Loucy (cell line): ENCODE data around the gene ACOXL.
A peak's percentile ranks its signal among the peaks of the same experiment; 100 is the strongest.

Experiments
- H2AFZ ChIP-seq: fragments of 200-600 bp; sonication (generic); 2 replicates; pipeline ENCODE4 v1.6.0; 2016; ENCODE audit warnings: antibody characterized with exemption, mild to moderate bottlenecking, low read length, moderate library complexity
- H3F3A ChIP-seq: fragments of 200-600 bp; 2 replicates; pipeline ENCODE4 v1.6.0; 2016; ENCODE audit warnings: antibody characterized with exemption, low read depth, mild to moderate bottlenecking
- H3K27me3 ChIP-seq: fragments of 200-600 bp; sonication (generic); 2 replicates; pipeline ENCODE4 v1.6.1; 2014; ENCODE audit warnings: low read length, mild to moderate bottlenecking; ENCODE audit not compliant: insufficient read depth, poor library complexity, severe bottlenecking
- H3K36me3 ChIP-seq: fragments of 200-600 bp; sonication (generic); 2 replicates; pipeline ENCODE4 v1.6.1; 2016; ENCODE audit warnings: low read length; ENCODE audit not compliant: insufficient read depth
- H3K4me1 ChIP-seq: fragments of 200-600 bp; sonication (generic); 2 replicates; pipeline ENCODE4 v1.5.1; 2014; ENCODE audit warnings: low read length, mild to moderate bottlenecking; ENCODE audit not compliant: insufficient read depth, poor library complexity, severe bottlenecking
- H3K4me2 ChIP-seq: fragments of 200-600 bp; sonication (generic); 2 replicates; pipeline ENCODE4 v1.6.0; 2014; ENCODE audit warnings: antibody characterized with exemption, low read length, low read depth, mild to moderate bottlenecking; ENCODE audit not compliant: poor library complexity, severe bottlenecking
- H3K4me3 ChIP-seq: fragments of 200-600 bp; sonication (generic); 2 replicates; pipeline ENCODE4 v1.5.1; 2014; ENCODE audit warnings: low read length, mild to moderate bottlenecking, mixed read lengths; ENCODE audit not compliant: poor library complexity, severe bottlenecking
- H3K79me2 ChIP-seq: fragments of 200-600 bp; sonication (generic); 2 replicates; pipeline ENCODE4 v1.6.1; 2014; ENCODE audit warnings: low read length; ENCODE audit not compliant: insufficient read depth
- H3K9ac ChIP-seq: fragments of 200-600 bp; sonication (generic); 2 replicates; pipeline ENCODE4 v1.6.0; 2014; ENCODE audit warnings: mild to moderate bottlenecking, low read depth, low read length, moderate library complexity; ENCODE audit not compliant: poor library complexity, severe bottlenecking
- H3K9me2 ChIP-seq: fragments of 200-600 bp; sonication (generic); replicated peaks from 2 replicates; pipeline ENCODE4 v1.6.1; 2016; ENCODE audit warnings: low read depth, low read length, mixed read lengths
- H3K9me3 ChIP-seq: fragments of 200-600 bp; sonication (generic); 2 replicates; pipeline ENCODE4 v1.6.1; 2014; ENCODE audit warnings: mild to moderate bottlenecking, antibody characterized with exemption, low read length, low read depth; ENCODE audit not compliant: insufficient read depth
- H4K20me1 ChIP-seq: fragments of 200-600 bp; sonication (generic); 2 replicates; pipeline ENCODE4 v1.6.0; 2014; ENCODE audit warnings: antibody characterized with exemption, low read length, mild to moderate bottlenecking; ENCODE audit not compliant: insufficient read depth, poor library complexity, severe bottlenecking
- EZH2phosphoT487 ChIP-seq: fragments of 200-600 bp; IDR thresholded peaks from 2 replicates; pipeline ENCODE4 v1.6.1; 2018; ENCODE audit warnings: antibody characterized with exemption, mild to moderate bottlenecking, moderate library complexity, borderline replicate concordance
- TF ChIP-seq, protein P1 (sequence below): fragments of 200-600 bp; sonication (generic); conservative IDR thresholded peaks from 2 replicates; pipeline ENCODE4 v1.5.1; 2014; ENCODE audit warnings: mild to moderate bottlenecking, antibody characterized with exemption, low read length

Gene ACOXL

DNA sequence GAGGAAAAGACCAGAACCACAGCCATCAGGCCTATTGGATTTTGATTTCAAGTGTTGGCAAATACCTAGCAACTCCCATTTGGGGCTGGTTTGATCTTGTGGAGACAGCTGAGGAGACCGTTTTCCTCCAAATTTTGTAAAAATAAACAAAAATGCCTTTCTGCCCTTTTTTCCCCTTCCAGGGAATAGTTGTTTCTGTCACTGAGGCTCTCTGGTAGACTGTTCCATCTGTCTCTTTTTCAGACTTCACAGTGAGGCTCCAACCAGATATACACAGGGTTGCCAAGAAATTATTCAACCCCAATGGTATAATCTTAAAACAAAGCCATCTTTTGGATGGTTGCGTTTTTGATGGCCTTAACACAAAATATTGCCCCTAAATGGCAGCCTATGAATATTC lies 115.7 kb downstream of the ACOXL start:
- Histone ChIP-seq H3K36me3 (no peaks in the 10 kb centered on the region), H2AFZ (no peak overlapping the region), H3K9me3 (no peaks in the 10 kb centered on the region), H3K4me1 (peaks cover 51% of the 10 kb centered on the region), H4K20me1 (no peaks in the 10 kb centered on the region), H3K9ac (no peak overlapping the region), H3K79me2 (no peaks in the 10 kb centered on the region), H3F3A (no peaks in the 10 kb centered on the region; the same call in 1 of the 2 replicates), H3K4me3 (no peak overlapping the region), H3K4me2 (no peak overlapping the region), H3K9me2 (no peaks in the 10 kb centered on the region), H3K27me3 (no peaks in the 10 kb centered on the region)
- TF ChIP-seq, protein P1, sequence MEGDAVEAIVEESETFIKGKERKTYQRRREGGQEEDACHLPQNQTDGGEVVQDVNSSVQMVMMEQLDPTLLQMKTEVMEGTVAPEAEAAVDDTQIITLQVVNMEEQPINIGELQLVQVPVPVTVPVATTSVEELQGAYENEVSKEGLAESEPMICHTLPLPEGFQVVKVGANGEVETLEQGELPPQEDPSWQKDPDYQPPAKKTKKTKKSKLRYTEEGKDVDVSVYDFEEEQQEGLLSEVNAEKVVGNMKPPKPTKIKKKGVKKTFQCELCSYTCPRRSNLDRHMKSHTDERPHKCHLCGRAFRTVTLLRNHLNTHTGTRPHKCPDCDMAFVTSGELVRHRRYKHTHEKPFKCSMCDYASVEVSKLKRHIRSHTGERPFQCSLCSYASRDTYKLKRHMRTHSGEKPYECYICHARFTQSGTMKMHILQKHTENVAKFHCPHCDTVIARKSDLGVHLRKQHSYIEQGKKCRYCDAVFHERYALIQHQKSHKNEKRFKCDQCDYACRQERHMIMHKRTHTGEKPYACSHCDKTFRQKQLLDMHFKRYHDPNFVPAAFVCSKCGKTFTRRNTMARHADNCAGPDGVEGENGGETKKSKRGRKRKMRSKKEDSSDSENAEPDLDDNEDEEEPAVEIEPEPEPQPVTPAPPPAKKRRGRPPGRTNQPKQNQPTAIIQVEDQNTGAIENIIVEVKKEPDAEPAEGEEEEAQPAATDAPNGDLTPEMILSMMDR, result no peak
- no peak for TF ChIP-seq EZH2phosphoT487

DNA sequence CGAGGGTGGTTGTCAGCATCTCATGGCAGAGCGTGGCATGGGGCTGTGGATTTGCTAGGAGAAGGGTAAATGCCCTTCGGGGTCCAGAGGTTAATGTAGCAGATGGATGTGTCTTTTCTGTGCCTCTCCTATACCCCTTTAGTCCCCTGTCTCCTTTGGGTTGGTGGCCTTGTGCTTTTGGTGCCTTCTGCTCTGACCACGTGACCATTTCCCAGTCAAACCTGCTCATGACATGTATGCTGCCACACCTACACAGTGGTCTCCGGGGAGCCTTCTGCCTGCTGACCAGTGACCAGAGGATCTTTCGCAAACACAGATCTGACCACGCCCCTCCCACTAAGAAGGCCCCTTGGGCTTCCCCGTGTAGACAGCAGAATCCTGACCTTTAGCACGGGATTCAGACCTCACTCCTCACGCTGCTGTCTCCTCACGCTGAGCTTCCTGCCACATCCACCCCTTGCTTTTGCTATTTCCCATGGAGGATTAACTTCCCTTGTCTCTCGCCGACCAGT lies 116.2 kb downstream of the ACOXL start:
- Histone ChIP-seq H3K9ac (no peak overlapping the region), H3K9me2 (no peaks in the 10 kb centered on the region), H3K4me1 (peaks cover 51% of the 10 kb centered on the region), H3K4me2 (no peak overlapping the region), H3K36me3 (no peaks in the 10 kb centered on the region), H3K4me3 (no peak overlapping the region), H3K9me3 (no peaks in the 10 kb centered on the region), H4K20me1 (no peaks in the 10 kb centered on the region), H3K79me2 (no peaks in the 10 kb centered on the region), H3F3A (no peaks in the 10 kb centered on the region; the same call in 1 of the 2 replicates), H2AFZ (no peak overlapping the region), H3K27me3 (no peaks in the 10 kb centered on the region)
- no peak for TF ChIP-seq EZH2phosphoT487
- TF ChIP-seq, protein P1, result no peak

DNA sequence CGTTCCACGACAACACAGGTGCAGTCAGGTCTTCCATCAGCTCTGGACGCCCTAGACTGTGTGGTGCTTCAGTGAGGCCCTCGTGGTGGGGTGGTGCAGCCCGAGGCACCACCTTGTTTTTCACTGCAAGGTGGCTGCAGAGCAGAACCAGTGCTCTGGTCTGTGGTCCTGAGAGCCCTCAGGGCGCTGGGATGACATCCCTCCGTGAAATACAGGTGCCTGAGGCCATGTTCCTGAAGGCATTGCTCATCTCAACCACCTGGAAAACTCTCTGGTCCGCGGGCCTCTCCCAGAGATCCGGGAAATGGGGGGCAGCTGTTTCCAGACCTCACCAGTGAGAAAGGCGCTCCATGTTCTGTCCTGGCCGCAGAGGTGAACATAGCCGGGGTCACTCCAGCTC lies 119.2 kb downstream of the ACOXL start:
- Histone ChIP-seq H3K9ac (peak overlapping the region; percentile 65), H3F3A (no peaks in the 10 kb centered on the region; the same call in 1 of the 2 replicates), H3K9me3 (no peaks in the 10 kb centered on the region), H4K20me1 (no peaks in the 10 kb centered on the region), H3K4me3 (peak overlapping the region; percentile 48), H3K4me1 (peaks cover 65% of the 10 kb centered on the region), H3K36me3 (no peaks in the 10 kb centered on the region), H3K9me2 (no peaks in the 10 kb centered on the region), H2AFZ (0 out of 2 replicates have a peak overlapping the region, but pooled peaks have one; percentile 41), H3K27me3 (no peaks in the 10 kb centered on the region), H3K79me2 (no peaks in the 10 kb centered on the region), H3K4me2 (peak overlapping the region; percentile 79)
- TF ChIP-seq EZH2phosphoT487, result no peak
- TF ChIP-seq, protein P1, result no peak
